CD14-positive monocyte (primary cell): ENCODE measurements around the gene NFKB2. TPM values are rescaled to one million over a fixed set of nuclear protein-coding genes. Genes with fewer than 3 reads are reported as not detected.
A peak's percentile ranks its signal among the peaks of the same experiment; 100 is the strongest.

Source experiments
- DNase-seq, 3 donors: peaks; one replicate each; pipeline ENCODE4 v3.0.0-alpha.2; 2011 to 2022
- H2AFZ ChIP-seq: 2 replicates; pipeline ENCODE4 v1.6.0; 2012; ENCODE audit warnings: mild to moderate bottlenecking, low read depth, low read length, inconsistent platforms; ENCODE audit not compliant: insufficient read depth, poor library complexity, severe bottlenecking
- H3K27ac ChIP-seq, 2 donors: 1 replicate in 1 of 2; 2 replicates in 1 of 2; pipeline ENCODE4 v1.5.1; 2012 to 2013; ENCODE audit warnings: low read length in 2 of 2, control low read depth in 1 of 2, inconsistent platforms in 1 of 2, low read depth in 1 of 2, mild to moderate bottlenecking in 1 of 2
- H3K27me3 ChIP-seq, 2 donors: one replicate each; pipeline versions ENCODE4 v1.6.0 to v1.6.1; 2011 to 2013; ENCODE audit warnings: low read length in 2 of 2; ENCODE audit not compliant: control insufficient read depth in 2 of 2, insufficient read depth in 2 of 2
- H3K36me3 ChIP-seq, 2 donors: replicated peaks in 1 of 2; 1 replicate in 1 of 2; 2 replicates in 1 of 2; pipeline versions ENCODE4 v1.5.1 to v1.6.1; 2012 to 2013; ENCODE audit warnings: low read length in 2 of 2, control low read depth in 1 of 2, inconsistent platforms in 1 of 2, mild to moderate bottlenecking in 1 of 2; ENCODE audit not compliant: insufficient read depth in 2 of 2, control insufficient read depth in 1 of 2
- H3K4me1 ChIP-seq, 2 donors: 1 replicate in 1 of 2; 2 replicates in 1 of 2; pipeline versions ENCODE4 v1.5.1 to v1.6.1; 2012 to 2013; ENCODE audit warnings: low read length in 2 of 2, control low read depth in 1 of 2, inconsistent platforms in 1 of 2, mild to moderate bottlenecking in 1 of 2, moderate library complexity in 1 of 2; ENCODE audit not compliant: insufficient read depth in 2 of 2, control insufficient read depth in 1 of 2
- H3K4me2 ChIP-seq: replicated peaks from 2 replicates; pipeline ENCODE3; 2012; ENCODE audit warnings: low read length, moderate library complexity, mild to moderate bottlenecking; ENCODE audit not compliant: poor library complexity, severe bottlenecking; ENCODE audit errors: extremely low read depth
- H3K4me3 ChIP-seq, 3 experiments: fragments of 200-600 bp in 1 of 3; sonication (generic) in 1 of 3; replicated peaks in 1 of 3; 1 replicate in 2 of 3; 2 replicates in 1 of 3; pipeline ENCODE4 v1.5.1; 2011 to 2013; ENCODE audit warnings: low read length in 3 of 3, mild to moderate bottlenecking in 3 of 3, control low read depth in 2 of 3, low read depth in 2 of 3, inconsistent platforms in 1 of 3, moderate library complexity in 1 of 3
- H3K79me2 ChIP-seq: 2 replicates; pipeline ENCODE4 v1.6.0; 2012; ENCODE audit warnings: mild to moderate bottlenecking, control low read depth, inconsistent platforms, low read length, moderate library complexity; ENCODE audit not compliant: insufficient read depth
- H3K9ac ChIP-seq: 2 replicates; pipeline ENCODE4 v1.6.0; 2017; ENCODE audit warnings: low read length, mild to moderate bottlenecking; ENCODE audit not compliant: insufficient read depth, poor library complexity, severe bottlenecking
- H3K9me3 ChIP-seq, 2 donors: replicated peaks in 1 of 2; 1 replicate in 1 of 2; 2 replicates in 1 of 2; pipeline versions ENCODE4 v1.5.1 to v1.6.1; 2012 to 2013; ENCODE audit warnings: low read length in 2 of 2, control low read depth in 1 of 2; ENCODE audit not compliant: control insufficient read depth in 1 of 2, insufficient read depth in 1 of 2
- H4K20me1 ChIP-seq: 2 replicates; pipeline ENCODE4 v1.6.0; 2012; ENCODE audit warnings: mild to moderate bottlenecking, low read length, control low read depth, moderate library complexity; ENCODE audit not compliant: insufficient read depth
- H3K27ac Mint-ChIP-seq, 7 donors: one replicate each; pipeline ENCODE4 v1.8.0; 2020; ENCODE audit warnings: mild to moderate bottlenecking in 7 of 7, mixed read lengths in 7 of 7, moderate library complexity in 6 of 7, inconsistent platforms in 2 of 7
- H3K27me3 Mint-ChIP-seq, 3 donors: one replicate each; pipeline ENCODE4 v1.8.0; 2021 to 2022; ENCODE audit warnings: low read depth in 3 of 3, mild to moderate bottlenecking in 3 of 3, mixed read lengths in 3 of 3, moderate library complexity in 3 of 3, inconsistent platforms in 1 of 3
- H3K36me3 Mint-ChIP-seq, 2 donors: one replicate each; pipeline ENCODE4 v1.8.0; 2020; ENCODE audit warnings: mixed read lengths in 2 of 2, inconsistent platforms in 1 of 2, mild to moderate bottlenecking in 1 of 2
- H3K4me1 Mint-ChIP-seq: one replicate; pipeline ENCODE4 v1.8.0; 2020; ENCODE audit warnings: mild to moderate bottlenecking, mixed read lengths
- H3K4me3 Mint-ChIP-seq, 2 donors: one replicate each; pipeline ENCODE4 v1.8.0; 2020; ENCODE audit warnings: mild to moderate bottlenecking in 2 of 2, mixed read lengths in 2 of 2, moderate library complexity in 1 of 2
- H3K9me3 Mint-ChIP-seq, 7 donors: one replicate each; pipeline ENCODE4 v1.8.0; 2020 to 2022; ENCODE audit warnings: mixed read lengths in 7 of 7, mild to moderate bottlenecking in 6 of 7, moderate library complexity in 6 of 7, inconsistent platforms in 2 of 7
- WGBS: methylation state at CpG from one replicate; pipeline ENCODE4 v1.1.5; 2013; ENCODE audit warnings: missing lambda C conversion rate; ENCODE audit not compliant: insufficient coverage; 5-methylcytosine and 5-hydroxymethylcytosine counted together
- intact Hi-C, 2 donors: fragments of 100-400 bp; cut with micrococcal nuclease; formaldehyde crosslinking; loops; one replicate each; pipeline versions ENCODE4 v1.15.0 to v1.15.1; 2023
- polyA plus RNA-seq, 3 donors: library from polyadenylated mRNA; depleted of rRNA in 1 of 3; unstranded in 2 of 3; stranded (reverse) in 1 of 3; fragments of 300-500 nt in 2 of 3; fragments of >200 nt in 1 of 3; fragmentation: Illumina TruSeq in 2 of 3; gene quantifications; 1 replicate in 2 of 3; 2 replicates in 1 of 3; pipeline ENCODE4 v1.2.3, GENCODE V29; 2012 to 2021
- TF ChIP-seq, protein P1 (sequence below): fragments of 200-600 bp; IDR thresholded peaks from one replicate; pipeline ENCODE4 v1.8.0; 2022; ENCODE audit warnings: antibody characterized with exemption, mild to moderate bottlenecking

NFKB2 gene
- polyA plus RNA-seq, 3 donors, result 6.8 to 111 (median 15.0) TPM

DNA sequence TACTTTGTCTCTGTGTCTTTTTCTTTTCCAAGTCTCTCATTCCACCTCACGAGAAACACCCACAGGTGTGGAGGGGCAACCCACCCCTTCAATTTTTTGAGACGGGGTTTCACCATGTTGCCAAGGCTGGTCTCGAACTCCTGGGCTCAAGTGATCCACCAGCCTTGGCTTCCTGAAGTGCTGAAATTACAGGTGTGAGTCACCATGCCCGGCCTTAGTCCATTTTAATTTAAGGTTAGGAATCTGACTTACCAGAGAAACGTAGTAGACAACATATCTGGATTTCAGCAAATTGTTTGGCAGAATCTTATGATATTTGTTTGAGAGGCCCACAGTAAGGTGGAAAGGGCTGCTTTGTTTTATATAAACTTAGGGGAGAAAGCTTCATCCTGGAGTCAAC lies 3.2 kb upstream of the NFKB2 start:
- Mint-ChIP-seq H3K27me3 (peaks cover 12 to 25% (median 24%) of the 10 kb centered on the region in 3 donors), H3K9me3 (no peaks in the 10 kb centered on the region), H3K27ac (peak overlapping the region in 1 of 7 donors; percentile 3), H3K4me1 (peaks cover 22% of the 10 kb centered on the region), H3K4me3 (peak overlapping the region in 1 of 2 donors; percentile 68), H3K36me3 (peaks cover 11 to 18% of the 10 kb centered on the region in 2 donors)
- H3K79me2 ChIP-seq, result peaks cover 19% of the 10 kb centered on the region
- 89% methylated on average over 5 of the region's 5 CpGs for WGBS
- TF ChIP-seq, protein P1, sequence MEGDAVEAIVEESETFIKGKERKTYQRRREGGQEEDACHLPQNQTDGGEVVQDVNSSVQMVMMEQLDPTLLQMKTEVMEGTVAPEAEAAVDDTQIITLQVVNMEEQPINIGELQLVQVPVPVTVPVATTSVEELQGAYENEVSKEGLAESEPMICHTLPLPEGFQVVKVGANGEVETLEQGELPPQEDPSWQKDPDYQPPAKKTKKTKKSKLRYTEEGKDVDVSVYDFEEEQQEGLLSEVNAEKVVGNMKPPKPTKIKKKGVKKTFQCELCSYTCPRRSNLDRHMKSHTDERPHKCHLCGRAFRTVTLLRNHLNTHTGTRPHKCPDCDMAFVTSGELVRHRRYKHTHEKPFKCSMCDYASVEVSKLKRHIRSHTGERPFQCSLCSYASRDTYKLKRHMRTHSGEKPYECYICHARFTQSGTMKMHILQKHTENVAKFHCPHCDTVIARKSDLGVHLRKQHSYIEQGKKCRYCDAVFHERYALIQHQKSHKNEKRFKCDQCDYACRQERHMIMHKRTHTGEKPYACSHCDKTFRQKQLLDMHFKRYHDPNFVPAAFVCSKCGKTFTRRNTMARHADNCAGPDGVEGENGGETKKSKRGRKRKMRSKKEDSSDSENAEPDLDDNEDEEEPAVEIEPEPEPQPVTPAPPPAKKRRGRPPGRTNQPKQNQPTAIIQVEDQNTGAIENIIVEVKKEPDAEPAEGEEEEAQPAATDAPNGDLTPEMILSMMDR, result no peak
- no peak overlapping the region for H3K4me2 ChIP-seq
- no peaks in the 10 kb centered on the region for H3K9me3 ChIP-seq
- peaks cover 19 to 21% of the 10 kb centered on the region in 2 donors for H3K4me1 ChIP-seq
- intact Hi-C loops, result loop anchor here (5.0 to 10.0 kb wide), 3 partner anchors 82 to 192 kb away; no protein-coding TSS in a partner anchor
- no peak overlapping the region for H3K27ac ChIP-seq
- H3K9ac ChIP-seq, result no peak overlapping the region
- peaks cover 8 to 10% of the 10 kb centered on the region in 2 donors for H3K36me3 ChIP-seq
- peaks cover 0 to 17% of the 10 kb centered on the region in 2 donors for H3K27me3 ChIP-seq
- no peak for DNase-seq
- H3K4me3 ChIP-seq, result no peak overlapping the region
- peaks cover 18% of the 10 kb centered on the region for H4K20me1 ChIP-seq
- no peak overlapping the region for H2AFZ ChIP-seq

DNA sequence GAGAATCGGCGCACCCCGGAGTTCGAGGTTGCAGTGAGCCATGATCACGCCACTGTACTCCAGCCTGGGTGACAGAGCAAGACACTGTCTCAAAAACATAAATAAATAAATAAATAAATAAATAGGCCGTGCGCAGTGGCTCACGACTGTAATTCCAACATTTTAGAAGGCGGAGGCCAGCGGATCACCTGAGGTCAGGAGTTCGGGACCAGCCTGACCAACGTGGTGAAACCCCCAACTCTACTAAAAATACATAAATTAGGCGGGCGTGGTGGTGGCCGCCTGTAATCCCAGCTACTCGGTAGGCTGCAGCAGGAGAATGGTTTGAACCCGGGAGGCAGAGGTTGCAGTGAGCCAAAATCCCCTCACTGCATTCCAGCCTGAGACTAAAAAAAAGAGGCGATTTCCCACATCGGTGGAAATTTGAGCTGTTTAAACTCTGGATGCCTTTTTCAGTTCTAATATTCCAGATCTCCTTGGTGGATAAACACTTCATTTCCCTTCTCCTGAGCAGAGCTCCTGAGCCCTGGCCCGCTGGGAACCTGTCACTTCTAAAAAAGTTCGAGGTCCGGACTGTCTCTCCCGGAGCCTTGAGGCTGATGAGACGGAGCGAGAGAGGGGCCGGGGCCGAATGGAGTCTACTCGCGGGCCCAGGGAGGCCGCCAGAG lies 2.0 kb upstream of the NFKB2 start:
- DNase-seq, result no peak
- no peak overlapping the region for H2AFZ ChIP-seq
- peaks cover 29% of the 10 kb centered on the region for H3K4me1 Mint-ChIP-seq
- peak overlapping the region; percentile 98 to 100 (median 99) for H3K27ac Mint-ChIP-seq
- H3K9ac ChIP-seq, result peak overlapping the region; percentile 99
- peaks cover 19% of the 10 kb centered on the region for H3K79me2 ChIP-seq
- peaks cover 30% of the 10 kb centered on the region for H4K20me1 ChIP-seq
- H3K4me2 ChIP-seq, result peak overlapping the region; percentile 78
- peak overlapping the region; percentile 50 to 94 (median 89) for H3K4me3 ChIP-seq
- no peaks in the 10 kb centered on the region for H3K9me3 Mint-ChIP-seq
- peaks cover 0 to 17% of the 10 kb centered on the region in 2 donors for H3K27me3 ChIP-seq
- H3K9me3 ChIP-seq, result no peaks in the 10 kb centered on the region
- peaks cover 12 to 24% (median 22%) of the 10 kb centered on the region in 3 donors for H3K27me3 Mint-ChIP-seq
- H3K36me3 Mint-ChIP-seq, result peaks cover 23 to 30% of the 10 kb centered on the region in 2 donors
- H3K27ac ChIP-seq, result peak overlapping the region; percentile 96 to 100
- peak overlapping the region; percentile 91 to 95 for H3K4me3 Mint-ChIP-seq
- intact Hi-C loops, result loop anchor here (2.0 to 10.0 kb wide), 5 partner anchors 39 to 191 kb away; partner anchors contain the start of genes ACTR1A (in 1 of the 2), CUEDC2 (in 1 of the 2) and SUFU (in 1 of the 2)
- peaks cover 21 to 22% of the 10 kb centered on the region in 2 donors for H3K36me3 ChIP-seq
- TF ChIP-seq, protein P1, result peak; percentile 96
- WGBS, result 7% methylated on average over 17 of the region's 30 CpGs
- H3K4me1 ChIP-seq, result peaks cover 21 to 32% of the 10 kb centered on the region in 2 donors
